ENCODE measurements around the gene CEP63. TPM values are rescaled to one million over a fixed set of nuclear protein-coding genes. Genes with fewer than 3 reads are reported as not detected.

The CEP63 gene
- total and polyA plus RNA-seq, 9 of the 15 experiments (the other 6 are each of a cell fraction or from before 2014, with no cell fraction given) = 5.1 to 17.8 (median 10.6) TPM

DNA sequence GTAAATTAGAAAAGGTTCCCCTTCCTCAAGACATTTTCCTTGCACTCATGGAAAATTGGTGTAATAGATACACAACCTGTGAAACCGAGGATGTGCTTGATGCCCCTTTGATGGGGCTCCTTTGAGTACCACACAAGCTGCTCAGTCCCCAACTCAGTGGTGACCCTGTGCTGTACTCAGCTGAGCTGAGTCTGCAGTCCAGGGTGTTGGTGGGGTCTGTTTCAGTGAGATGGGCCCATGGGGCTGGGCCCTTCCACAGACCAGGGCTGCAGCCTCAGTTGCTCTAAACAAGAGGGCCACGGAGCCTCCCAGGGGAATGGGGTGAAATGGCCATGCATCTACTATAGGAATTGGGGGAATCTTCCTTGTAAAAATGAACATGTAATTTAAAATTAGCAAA, 125.7 kb downstream of the CEP63 start:
- intact Hi-C loops (cut with micrococcal nuclease) (no loop called here), in situ Hi-C loops (cut with MboI) (no loop called here)
- BruUV-seq (replicated peaks) = no TSS peak
- no peaks in the 10 kb centered on the region for H3K4me1 ChIP-seq (replicated peaks in 1 of 2; ENCODE audit: control insufficient read depth in 2 of 2, insufficient read depth in 2 of 2, low read length in 2 of 2)
- H4K20me1 ChIP-seq (replicated peaks; ENCODE audit: control insufficient read depth, insufficient read depth, low read length) = no peaks in the 10 kb centered on the region
- no peaks in the 10 kb centered on the region for H3K9me1 ChIP-seq (ENCODE audit: control insufficient read depth, insufficient read depth, low read length)
- no peaks in the 10 kb centered on the region for H3K79me2 ChIP-seq (ENCODE audit: control insufficient read depth, insufficient read depth, low read length)
- H3K4me2 ChIP-seq (ENCODE audit: insufficient read depth, low read length) = no peak overlapping the region
- H3K4me3 ChIP-seq = no peak overlapping the region
- H3K36me3 ChIP-seq (ENCODE audit: control insufficient read depth, insufficient read depth, low read length) = no peaks in the 10 kb centered on the region
- FAIRE-seq (no peak), ATAC-seq (no peak), DNase-seq (ENCODE audit: extremely low read depth in 1 of 4, low spot score in 3 of 4) (no peak)
- WGBS (ENCODE audit: insufficient coverage, low coverage, missing lambda C conversion rate) = 0% methylated on average over 1 of the region's 2 CpGs
- no peak overlapping the region for H3K9ac ChIP-seq (ENCODE audit: insufficient read depth in 1 of 2, low read depth in 2 of 2, low read length in 2 of 2)
- CTCF ChIA-PET (ENCODE audit: low intra/inter-chr PET ratio) = no interaction called here
- H2AFZ ChIP-seq (ENCODE audit: low read depth, low read length) = no peak overlapping the region
- no peak overlapping the region for H3K27ac ChIP-seq (ENCODE audit: extremely low read depth, low read depth, low read length)
- POLR2A ChIA-PET = no interaction called here
- TF ChIP-seq KLF13 (tag; IDR thresholded peaks at IDR 0.05; ENCODE audit: borderline replicate concordance, low read depth) (no peak), SRSF3 (IDR thresholded peaks at IDR 0.05; ENCODE audit: insufficient read depth, low read length) (no peak), SMARCE1 (IDR thresholded peaks at IDR 0.05) (no peak), ZNF274 (IDR thresholded peaks at IDR 0.05; ENCODE audit: borderline replicate concordance, low read depth, low read length) (no peak), NCOA1 (IDR thresholded peaks at IDR 0.05; ENCODE audit: low read depth) (no peak), IRF2 (CRISPR knock-in tag; IDR thresholded peaks at IDR 0.05) (no peak), NFYB (IDR thresholded peaks at IDR 0.05; ENCODE audit: extremely low read depth, insufficient read length) (no peak), RBM25 (IDR thresholded peaks at IDR 0.05; ENCODE audit: low read depth, low read length, severe bottlenecking) (no peak), EP400 (IDR thresholded peaks at IDR 0.05) (no peak), ZKSCAN8 (CRISPR knock-in tag; IDR thresholded peaks at IDR 0.05) (no peak), ZNF668 (CRISPR knock-in tag; IDR thresholded peaks at IDR 0.05) (no peak), ZNF197 (CRISPR knock-in tag; IDR thresholded peaks at IDR 0.05; ENCODE audit: low read depth) (no peak), FOXJ2 (tag; IDR thresholded peaks at IDR 0.05) (no peak)
- TF ChIP-seq, protein P1, sequence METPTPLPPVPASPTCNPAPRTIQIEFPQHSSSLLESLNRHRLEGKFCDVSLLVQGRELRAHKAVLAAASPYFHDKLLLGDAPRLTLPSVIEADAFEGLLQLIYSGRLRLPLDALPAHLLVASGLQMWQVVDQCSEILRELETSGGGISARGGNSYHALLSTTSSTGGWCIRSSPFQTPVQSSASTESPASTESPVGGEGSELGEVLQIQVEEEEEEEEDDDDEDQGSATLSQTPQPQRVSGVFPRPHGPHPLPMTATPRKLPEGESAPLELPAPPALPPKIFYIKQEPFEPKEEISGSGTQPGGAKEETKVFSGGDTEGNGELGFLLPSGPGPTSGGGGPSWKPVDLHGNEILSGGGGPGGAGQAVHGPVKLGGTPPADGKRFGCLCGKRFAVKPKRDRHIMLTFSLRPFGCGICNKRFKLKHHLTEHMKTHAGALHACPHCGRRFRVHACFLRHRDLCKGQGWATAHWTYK (CRISPR knock-in tag; IDR thresholded peaks at IDR 0.05) = no peak
- TF ChIP-seq, protein P2, sequence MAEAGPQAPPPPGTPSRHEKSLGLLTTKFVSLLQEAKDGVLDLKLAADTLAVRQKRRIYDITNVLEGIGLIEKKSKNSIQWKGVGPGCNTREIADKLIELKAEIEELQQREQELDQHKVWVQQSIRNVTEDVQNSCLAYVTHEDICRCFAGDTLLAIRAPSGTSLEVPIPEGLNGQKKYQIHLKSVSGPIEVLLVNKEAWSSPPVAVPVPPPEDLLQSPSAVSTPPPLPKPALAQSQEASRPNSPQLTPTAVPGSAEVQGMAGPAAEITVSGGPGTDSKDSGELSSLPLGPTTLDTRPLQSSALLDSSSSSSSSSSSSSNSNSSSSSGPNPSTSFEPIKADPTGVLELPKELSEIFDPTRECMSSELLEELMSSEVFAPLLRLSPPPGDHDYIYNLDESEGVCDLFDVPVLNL (CRISPR knock-in tag; IDR thresholded peaks at IDR 0.05; ENCODE audit: low read depth) = no peak
- H3K9me3 ChIP-seq (replicated peaks; ENCODE audit: control insufficient read depth, insufficient read depth, low read depth, low read length) = no peaks in the 10 kb centered on the region
- H3K27me3 ChIP-seq (ENCODE audit: control insufficient read depth in 2 of 2, insufficient read depth in 2 of 2, low read length in 2 of 2) = peaks cover 0 to 14% of the 10 kb centered on the region in 2 experiments; a peak in 2 of 5 replicates
